Lung (tissue), 12 donors: ENCODE results near the gene EML2. TPM values are rescaled to one million over a fixed set of nuclear protein-coding genes. Genes with fewer than 3 reads are reported as not detected.

Source experiments
- ATAC-seq: fragments of 200-7000 bp; cut with Tn5 transposase; one replicate; pipeline ENCODE4 v1.9.1; 2020; ENCODE audit warnings: moderate number of reproducible peaks; ENCODE audit not compliant: insufficient read depth, low FRiP score
- DNase-seq, 3 donors: peaks; one replicate each; pipeline ENCODE4 v3.0.0-alpha.2; 2013 to 2017
- H3K27ac ChIP-seq, 2 donors: one replicate each; pipeline ENCODE4 v1.5.1; 2013; ENCODE audit warnings: mild to moderate bottlenecking in 2 of 2, moderate library complexity in 2 of 2, control low read depth in 1 of 2, inconsistent platforms in 1 of 2, low read depth in 1 of 2, low read length in 1 of 2
- H3K27me3 ChIP-seq, 3 donors: one replicate each; pipeline ENCODE4 v1.5.1; 2013; ENCODE audit warnings: low read length in 2 of 3; ENCODE audit not compliant: control insufficient read depth in 3 of 3, insufficient read depth in 3 of 3
- H3K36me3 ChIP-seq, 4 donors: one replicate each; pipeline ENCODE4 v1.5.1; 2013; ENCODE audit warnings: low read length in 4 of 4, mild to moderate bottlenecking in 1 of 4, moderate library complexity in 1 of 4; ENCODE audit not compliant: control insufficient read depth in 4 of 4, insufficient read depth in 4 of 4
- H3K4me1 ChIP-seq, 5 donors: one replicate each; pipeline ENCODE4 v1.5.1; 2013; ENCODE audit warnings: low read length in 5 of 5, mild to moderate bottlenecking in 2 of 5, moderate library complexity in 1 of 5; ENCODE audit not compliant: control insufficient read depth in 5 of 5, insufficient read depth in 5 of 5
- H3K4me3 ChIP-seq: one replicate; pipeline ENCODE4 v1.5.1; 2013; ENCODE audit warnings: mild to moderate bottlenecking, control low read depth, moderate library complexity
- H3K9ac ChIP-seq, 2 donors: one replicate each; pipeline ENCODE4 v1.5.1; 2013; ENCODE audit warnings: low read length in 2 of 2, control low read depth in 1 of 2; ENCODE audit not compliant: insufficient read depth in 1 of 2
- H3K9me3 ChIP-seq, 4 donors: one replicate each; pipeline ENCODE4 v1.5.1; 2013; ENCODE audit warnings: low read length in 3 of 4, mild to moderate bottlenecking in 1 of 4, moderate library complexity in 1 of 4; ENCODE audit not compliant: control insufficient read depth in 4 of 4, insufficient read depth in 3 of 4
- CTCF ChIP-seq: IDR thresholded peaks from 2 replicates; pipeline ENCODE4 v1.5.1; 2012; ENCODE audit warnings: mild to moderate bottlenecking; ENCODE audit errors: control extremely low read depth, extremely low read depth
- WGBS, 2 donors: extraction: QIAGEN DNeasy Blood & Tissue Kit; methylation state at CpG; one replicate each; pipeline ENCODE4 v1.1.7; 2013; 5-methylcytosine and 5-hydroxymethylcytosine counted together
- polyA plus RNA-seq, 2 donors: library from polyadenylated mRNA; stranded (reverse); fragments of 200-250 nt; gene quantifications; one replicate each; pipeline ENCODE4 v1.2.1, GENCODE V29; 2013
- total RNA-seq, 2 donors: library from RNA; depleted of rRNA in 1 of 2; stranded (reverse); fragments of >200 nt in 1 of 2; gene quantifications; one replicate each; pipeline ENCODE4 v1.2.1, GENCODE V29; 2014 to 2021
- donor health status: control.
- donor health status: control.
- donor health status: Bipolar disorder and iron deficiency.
- donor health status: healthy.
- donor health status: DM: yes; HTN: yes; CAD: no.

Gene EML2
- total and polyA plus RNA-seq, 4 donors: 31.9 to 74.5 (median 40.1) TPM

- H3K9me3 ChIP-seq: no peaks in the 10 kb centered on the region
- H3K4me1 ChIP-seq: peaks cover 0 to 5% (median 0%) of the 10 kb centered on the region in 5 donors
- no peak overlapping the region for H3K9ac ChIP-seq
- H3K27ac ChIP-seq: peak overlapping the region; percentile 34 to 47
- H3K27me3 ChIP-seq: peaks cover 0 to 66% (median 54%) of the 10 kb centered on the region in 3 donors
- H3K4me3 ChIP-seq: no peak overlapping the region
- no peaks in the 10 kb centered on the region for H3K36me3 ChIP-seq
- 22 to 30% methylated on average over 5 of the region's 5 CpGs for WGBS, 2 donors
- ATAC-seq (no peak), DNase-seq (no peak)
- no peak for TF ChIP-seq CTCF
Measured at GRCh38 chr19:45597425-45598111, 41.6 kb downstream of the EML2 start.

GRCh38 chr19:45595814-45596213, 43.4 kb downstream of the EML2 start:
- DNase-seq (no peak), ATAC-seq (no peak)
- Histone ChIP-seq H3K27me3 (peaks cover 0 to 61% (median 41%) of the 10 kb centered on the region in 3 donors), H3K4me3 (no peak overlapping the region), H3K4me1 (peaks cover 0 to 15% (median 0%) of the 10 kb centered on the region in 5 donors), H3K9me3 (no peaks in the 10 kb centered on the region), H3K27ac (no peak overlapping the region), H3K9ac (no peak overlapping the region), H3K36me3 (peaks cover 0 to 4% (median 0%) of the 10 kb centered on the region in 4 donors)
- no peak for TF ChIP-seq CTCF
- 66% methylated on average over 6 of the region's 6 CpGs for WGBS, 2 donors

GRCh38 chr19:45593520-45593919, 45.7 kb downstream of the EML2 start:
- Histone ChIP-seq H3K27ac (no peak overlapping the region), H3K27me3 (peaks cover 0 to 38% (median 20%) of the 10 kb centered on the region in 3 donors), H3K9ac (no peak overlapping the region), H3K9me3 (no peaks in the 10 kb centered on the region), H3K4me3 (no peak overlapping the region), H3K36me3 (peaks cover 0 to 7% (median 0%) of the 10 kb centered on the region in 4 donors), H3K4me1 (peaks cover 0 to 18% (median 0%) of the 10 kb centered on the region in 5 donors)
- TF ChIP-seq CTCF: no peak
- DNase-seq (no peak), ATAC-seq (no peak)
- WGBS, 2 donors: 17 to 30% methylated on average over 1 of the region's 1 CpG
